ENCODE results near the gene ARFGAP2. TPM values are rescaled to one million over a fixed set of nuclear protein-coding genes. Genes with fewer than 3 reads are reported as not detected.

ARFGAP2 gene
- total RNA-seq, 1 donor from 2014 or later: 95.0 TPM

DNA sequence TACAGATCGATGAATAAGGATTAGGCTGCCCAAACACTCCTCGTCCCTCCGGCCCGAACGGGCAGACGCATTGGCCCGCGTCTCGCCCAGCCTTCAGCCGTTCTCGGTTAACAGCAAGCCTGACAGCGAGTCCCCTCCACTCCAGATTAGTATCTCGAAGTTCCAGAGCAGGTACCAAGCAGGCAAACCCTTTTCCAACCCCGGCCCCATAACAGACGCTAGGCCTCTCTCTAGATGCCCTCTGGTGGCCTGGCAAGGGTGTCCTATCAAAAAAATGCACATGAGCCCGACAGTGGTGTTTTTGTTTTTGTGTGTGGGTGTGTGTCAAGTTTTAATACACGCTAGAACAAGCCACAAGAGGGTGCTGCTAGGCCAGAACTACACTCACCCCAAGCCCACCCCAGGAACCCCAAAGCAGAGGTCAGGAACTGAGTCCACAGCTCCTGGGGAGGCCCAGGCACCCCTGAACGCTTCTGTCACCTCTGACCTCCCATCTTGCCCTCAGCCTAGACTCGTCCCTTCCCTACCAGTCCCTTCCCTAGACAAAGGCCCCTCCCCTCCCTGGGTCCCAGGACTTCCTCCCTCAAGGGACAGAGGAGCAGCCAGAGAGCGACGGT, 658 bp upstream of the ARFGAP2 start:
- Histone ChIP-seq H4K20me1 (ENCODE audit: low read depth) (peaks cover 29% of the 10 kb centered on the region), H3K27me3 (no peaks in the 10 kb centered on the region), H3K27ac (peak overlapping the region; percentile 89), H3F3A (ENCODE audit: low read depth) (peaks cover 12% of the 10 kb centered on the region), H3K9ac (peak overlapping the region; percentile 28), H3K9me3 (ENCODE audit: low read depth) (no peaks in the 10 kb centered on the region), H3K79me2 (ENCODE audit: low read depth) (peaks cover 41% of the 10 kb centered on the region), H2AFZ (replicated peaks) (peak overlapping the region; percentile 77), H3K4me2 (peak overlapping the region; percentile 76), H3K36me3 (no peaks in the 10 kb centered on the region), H3K4me1 (peaks cover 10% of the 10 kb centered on the region), H3K4me3 (peak overlapping the region; percentile 87)
- H3K9me3 Mint-ChIP-seq: no peaks in the 10 kb centered on the region
- H3K27ac Mint-ChIP-seq: peak overlapping the region; percentile 99
- H3K4me1 Mint-ChIP-seq: peaks cover 19% of the 10 kb centered on the region
- H3K36me3 Mint-ChIP-seq: peaks cover 8% of the 10 kb centered on the region
- peak overlapping the region; percentile 97 for H3K4me3 Mint-ChIP-seq
- TF ChIP-seq EZH2phosphoT487 (IDR thresholded peaks at IDR 0.05) (no peak), EZH2 (IDR thresholded peaks at IDR 0.05) (peak; percentile 22)
- TF ChIP-seq, protein P1, sequence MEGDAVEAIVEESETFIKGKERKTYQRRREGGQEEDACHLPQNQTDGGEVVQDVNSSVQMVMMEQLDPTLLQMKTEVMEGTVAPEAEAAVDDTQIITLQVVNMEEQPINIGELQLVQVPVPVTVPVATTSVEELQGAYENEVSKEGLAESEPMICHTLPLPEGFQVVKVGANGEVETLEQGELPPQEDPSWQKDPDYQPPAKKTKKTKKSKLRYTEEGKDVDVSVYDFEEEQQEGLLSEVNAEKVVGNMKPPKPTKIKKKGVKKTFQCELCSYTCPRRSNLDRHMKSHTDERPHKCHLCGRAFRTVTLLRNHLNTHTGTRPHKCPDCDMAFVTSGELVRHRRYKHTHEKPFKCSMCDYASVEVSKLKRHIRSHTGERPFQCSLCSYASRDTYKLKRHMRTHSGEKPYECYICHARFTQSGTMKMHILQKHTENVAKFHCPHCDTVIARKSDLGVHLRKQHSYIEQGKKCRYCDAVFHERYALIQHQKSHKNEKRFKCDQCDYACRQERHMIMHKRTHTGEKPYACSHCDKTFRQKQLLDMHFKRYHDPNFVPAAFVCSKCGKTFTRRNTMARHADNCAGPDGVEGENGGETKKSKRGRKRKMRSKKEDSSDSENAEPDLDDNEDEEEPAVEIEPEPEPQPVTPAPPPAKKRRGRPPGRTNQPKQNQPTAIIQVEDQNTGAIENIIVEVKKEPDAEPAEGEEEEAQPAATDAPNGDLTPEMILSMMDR (IDR thresholded peaks at IDR 0.05): peak; percentile 60
- peak; percentile 85 for DNase-seq (ENCODE audit: low spot score)
- no peaks in the 10 kb centered on the region for H3K27me3 Mint-ChIP-seq (ENCODE audit: insufficient read depth, low read depth)

DNA sequence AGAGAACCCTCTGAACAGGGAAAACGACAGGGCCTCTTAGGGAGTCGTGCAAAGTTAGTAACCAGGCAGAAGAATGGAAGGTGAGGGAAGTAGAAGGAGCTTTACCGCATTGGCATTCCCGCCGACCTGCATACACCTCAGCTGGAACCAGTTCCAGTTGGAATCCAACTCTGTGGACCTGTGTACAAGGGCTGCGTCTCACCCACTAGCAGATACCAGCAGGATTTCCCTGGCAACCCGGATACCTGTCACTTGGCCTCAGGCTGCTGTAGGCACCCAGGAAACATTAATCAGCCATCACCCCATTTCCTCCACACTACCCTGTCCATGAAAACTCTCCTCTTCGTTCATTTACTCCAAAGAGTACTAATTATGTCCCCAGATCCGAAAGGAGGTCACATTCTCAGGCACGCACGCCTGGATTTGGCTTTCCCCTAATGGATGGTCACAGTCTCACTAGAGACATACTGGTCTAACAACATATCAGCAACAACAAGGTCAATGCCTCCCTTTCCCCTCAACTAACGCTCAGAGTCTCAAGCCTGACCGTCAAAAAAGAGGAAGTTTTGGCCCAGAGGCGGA, 842 bp downstream of the ARFGAP2 start:
- Histone ChIP-seq H3K9me3 (ENCODE audit: low read depth) (no peaks in the 10 kb centered on the region), H2AFZ (replicated peaks) (no peak overlapping the region), H3K27me3 (no peaks in the 10 kb centered on the region), H3K79me2 (ENCODE audit: low read depth) (peaks cover 49% of the 10 kb centered on the region), H3K4me3 (peak overlapping the region; percentile 87), H4K20me1 (ENCODE audit: low read depth) (peaks cover 38% of the 10 kb centered on the region), H3K4me1 (peaks cover 10% of the 10 kb centered on the region), H3K27ac (no peak overlapping the region), H3K4me2 (peak overlapping the region; percentile 98), H3K9ac (peak overlapping the region; percentile 99), H3F3A (ENCODE audit: low read depth) (peaks cover 12% of the 10 kb centered on the region), H3K36me3 (no peaks in the 10 kb centered on the region)
- no peaks in the 10 kb centered on the region for H3K9me3 Mint-ChIP-seq
- H3K27ac Mint-ChIP-seq: peak overlapping the region; percentile 86
- TF ChIP-seq, protein P1 (IDR thresholded peaks at IDR 0.05): no peak
- TF ChIP-seq EZH2 (IDR thresholded peaks at IDR 0.05) (no peak), EZH2phosphoT487 (IDR thresholded peaks at IDR 0.05) (no peak)
- H3K36me3 Mint-ChIP-seq: peaks cover 12% of the 10 kb centered on the region
- H3K4me1 Mint-ChIP-seq: peaks cover 19% of the 10 kb centered on the region
- no peaks in the 10 kb centered on the region for H3K27me3 Mint-ChIP-seq (ENCODE audit: insufficient read depth, low read depth)
- DNase-seq (ENCODE audit: low spot score): no peak
- peak overlapping the region; percentile 97 for H3K4me3 Mint-ChIP-seq

DNA sequence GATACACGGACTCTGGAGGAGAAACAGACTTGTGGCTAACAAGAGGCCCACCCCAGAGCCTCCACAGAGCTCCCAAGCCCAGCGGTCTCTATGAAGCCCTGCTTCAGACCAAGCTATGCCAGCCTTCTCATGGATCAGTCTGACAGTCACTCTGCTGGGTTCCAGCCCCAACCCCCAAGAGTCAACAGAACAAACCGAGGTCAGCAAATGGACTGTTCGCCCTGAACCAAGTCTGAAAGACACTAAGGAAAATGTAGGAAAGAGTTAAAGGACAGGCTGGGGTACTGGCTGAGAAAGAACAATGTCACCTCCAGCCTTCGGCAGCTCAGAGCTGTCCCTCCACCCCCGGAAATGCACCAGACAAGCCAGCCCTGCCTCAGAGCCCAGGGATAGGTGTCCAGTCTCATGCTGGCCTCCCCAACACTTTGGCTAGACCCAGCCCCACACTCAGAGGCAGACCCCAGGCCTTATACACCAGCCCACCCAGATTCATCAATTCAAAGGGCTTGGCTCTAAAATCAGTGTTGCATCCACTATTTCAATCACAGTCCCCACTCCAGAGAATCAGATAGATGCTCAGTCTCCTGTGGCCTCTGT, 3.8 kb downstream of the ARFGAP2 start:
- no peak for TF ChIP-seq EZH2phosphoT487 (IDR thresholded peaks at IDR 0.05)
- TF ChIP-seq, protein P1 (IDR thresholded peaks at IDR 0.05): no peak
- no peak for TF ChIP-seq EZH2 (IDR thresholded peaks at IDR 0.05)
- no peaks in the 10 kb centered on the region for H3K36me3 ChIP-seq
- peaks cover 17% of the 10 kb centered on the region for H3K36me3 Mint-ChIP-seq
- peaks cover 72% of the 10 kb centered on the region for H3K79me2 ChIP-seq (ENCODE audit: low read depth)
- H3K27me3 ChIP-seq: no peaks in the 10 kb centered on the region
- H3K4me2 ChIP-seq: no peak overlapping the region
- H3K4me1 Mint-ChIP-seq: peaks cover 18% of the 10 kb centered on the region
- H3K4me1 ChIP-seq: peaks cover 10% of the 10 kb centered on the region
- H3F3A ChIP-seq (ENCODE audit: low read depth): peaks cover 9% of the 10 kb centered on the region
- no peak overlapping the region for H3K27ac Mint-ChIP-seq
- H3K9me3 ChIP-seq (ENCODE audit: low read depth): no peaks in the 10 kb centered on the region
- no peak overlapping the region for H3K4me3 Mint-ChIP-seq
- H4K20me1 ChIP-seq (ENCODE audit: low read depth): peaks cover 41% of the 10 kb centered on the region
- no peaks in the 10 kb centered on the region for H3K9me3 Mint-ChIP-seq
- no peak overlapping the region for H3K9ac ChIP-seq
- no peak for DNase-seq (ENCODE audit: low spot score)
- no peak overlapping the region for H3K27ac ChIP-seq
- H3K4me3 ChIP-seq: no peak overlapping the region
- no peak overlapping the region for H2AFZ ChIP-seq (replicated peaks)
- no peaks in the 10 kb centered on the region for H3K27me3 Mint-ChIP-seq (ENCODE audit: insufficient read depth, low read depth)

All from neural progenitor cell (in vitro differentiated cells).